ENCODE data around the gene COL4A2. TPM values are rescaled to one million over a fixed set of nuclear protein-coding genes. Genes with fewer than 3 reads are reported as not detected.

Gene COL4A2
- total and polyA plus RNA-seq, 2 donors (not counting 1 experiment from before 2014, with no cell fraction given) = 0.17 TPM; not detected in 1

GRCh38 chr13:110536006-110536693, 229.1 kb downstream of the COL4A2 start:
- peaks cover 18 to 20% of the 10 kb centered on the region in 2 donors for H3K4me1 ChIP-seq (ENCODE audit: control insufficient read depth in 2 of 2, insufficient read depth in 2 of 2, low read length in 2 of 2)
- Mint-ChIP-seq H3K9me3 (ENCODE audit: insufficient read depth) (no peaks in the 10 kb centered on the region), H3K27ac (peak overlapping the region; percentile 42), H3K4me1 (peaks cover 31% of the 10 kb centered on the region), H3K4me3 (peak overlapping the region; percentile 56), H3K27me3 (no peaks in the 10 kb centered on the region)
- H3K27me3 ChIP-seq (replicated peaks in 1 of 4; ENCODE audit: control extremely low read depth in 1 of 4, control insufficient read depth in 3 of 4, insufficient read depth in 4 of 4, low read length in 3 of 4) = no peaks in the 10 kb centered on the region
- H3K4me2 ChIP-seq (replicated peaks; ENCODE audit: low read depth, low read length, poor library complexity, severe bottlenecking) = peak overlapping the region; percentile 26
- intact Hi-C loops (cut with micrococcal nuclease) = no loop called here
- H3K4me3 ChIP-seq (ENCODE audit: control extremely low read depth in 1 of 5, extremely low read depth in 1 of 5, insufficient read depth in 1 of 5, low read depth in 2 of 5, low read length in 4 of 5) = no peak overlapping the region
- DNase-seq = peak; percentile 58
- no peak for TF ChIP-seq EZH2 (IDR thresholded peaks at IDR 0.05; ENCODE audit: borderline replicate concordance, insufficient read depth, low read depth, low read length, poor library complexity, severe bottlenecking)
- TF ChIP-seq, protein P1, sequence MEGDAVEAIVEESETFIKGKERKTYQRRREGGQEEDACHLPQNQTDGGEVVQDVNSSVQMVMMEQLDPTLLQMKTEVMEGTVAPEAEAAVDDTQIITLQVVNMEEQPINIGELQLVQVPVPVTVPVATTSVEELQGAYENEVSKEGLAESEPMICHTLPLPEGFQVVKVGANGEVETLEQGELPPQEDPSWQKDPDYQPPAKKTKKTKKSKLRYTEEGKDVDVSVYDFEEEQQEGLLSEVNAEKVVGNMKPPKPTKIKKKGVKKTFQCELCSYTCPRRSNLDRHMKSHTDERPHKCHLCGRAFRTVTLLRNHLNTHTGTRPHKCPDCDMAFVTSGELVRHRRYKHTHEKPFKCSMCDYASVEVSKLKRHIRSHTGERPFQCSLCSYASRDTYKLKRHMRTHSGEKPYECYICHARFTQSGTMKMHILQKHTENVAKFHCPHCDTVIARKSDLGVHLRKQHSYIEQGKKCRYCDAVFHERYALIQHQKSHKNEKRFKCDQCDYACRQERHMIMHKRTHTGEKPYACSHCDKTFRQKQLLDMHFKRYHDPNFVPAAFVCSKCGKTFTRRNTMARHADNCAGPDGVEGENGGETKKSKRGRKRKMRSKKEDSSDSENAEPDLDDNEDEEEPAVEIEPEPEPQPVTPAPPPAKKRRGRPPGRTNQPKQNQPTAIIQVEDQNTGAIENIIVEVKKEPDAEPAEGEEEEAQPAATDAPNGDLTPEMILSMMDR (IDR thresholded peaks at IDR 0.05) = no peak
- peak; percentile 43 for ATAC-seq (ENCODE audit: low read depth)
- H2AFZ ChIP-seq (ENCODE audit: insufficient read depth, low read depth, low read length, poor library complexity, severe bottlenecking) = no peak overlapping the region
- POLR2A ChIA-PET = interaction anchor here (0.6 kb wide), 2 partner anchors 26 to 580 kb away, joined by 11 to 12 read pairs; partner anchors contain the start of gene RAB20
- H3K79me2 ChIP-seq (ENCODE audit: control insufficient read depth, insufficient read depth, low read length) = no peaks in the 10 kb centered on the region
- WGBS (ENCODE audit: insufficient coverage) = 49% methylated on average over 11 of the region's 18 CpGs
- H3K27ac ChIP-seq (ENCODE audit: low read length in 2 of 2) = no peak overlapping the region
- no peaks in the 10 kb centered on the region for H3K36me3 ChIP-seq (replicated peaks in 1 of 2; ENCODE audit: control extremely low read depth in 1 of 2, control insufficient read depth in 1 of 2, extremely low read depth in 1 of 2, insufficient read depth in 2 of 2, low read length in 1 of 2)
- H3K9ac ChIP-seq (ENCODE audit: low read length) = no peak overlapping the region
- H3K9me3 ChIP-seq (ENCODE audit: control extremely low read depth in 1 of 3, control insufficient read depth in 2 of 3, insufficient read depth in 1 of 3, low read length in 2 of 3) = peaks cover 0 to 4% (median 0%) of the 10 kb centered on the region in 3 donors
- H4K20me1 ChIP-seq (ENCODE audit: control insufficient read depth, insufficient read depth, low read length, poor library complexity, severe bottlenecking) = no peaks in the 10 kb centered on the region
- CTCF ChIA-PET = interaction anchor here (1.2 kb wide), 1 partner anchor 34 kb away, joined by 3 read pairs; no protein-coding TSS in a partner anchor

- TF ChIP-seq, protein P1 (IDR thresholded peaks at IDR 0.05) = no peak
- no peak for TF ChIP-seq EZH2 (IDR thresholded peaks at IDR 0.05; ENCODE audit: borderline replicate concordance, insufficient read depth, low read depth, low read length, poor library complexity, severe bottlenecking)
- DNase-seq (no peak), ATAC-seq (ENCODE audit: low read depth) (no peak)
- Mint-ChIP-seq H3K9me3 (ENCODE audit: insufficient read depth) (no peaks in the 10 kb centered on the region), H3K4me1 (peaks cover 31% of the 10 kb centered on the region), H3K27ac (no peak overlapping the region), H3K27me3 (no peaks in the 10 kb centered on the region), H3K4me3 (no peak overlapping the region)
- Histone ChIP-seq H3K27ac (ENCODE audit: low read length in 2 of 2) (no peak overlapping the region), H3K79me2 (ENCODE audit: control insufficient read depth, insufficient read depth, low read length) (no peaks in the 10 kb centered on the region), H3K27me3 (replicated peaks in 1 of 4; ENCODE audit: control extremely low read depth in 1 of 4, control insufficient read depth in 3 of 4, insufficient read depth in 4 of 4, low read length in 3 of 4) (no peaks in the 10 kb centered on the region), H3K9me3 (ENCODE audit: control extremely low read depth in 1 of 3, control insufficient read depth in 2 of 3, insufficient read depth in 1 of 3, low read length in 2 of 3) (no peaks in the 10 kb centered on the region), H4K20me1 (ENCODE audit: control insufficient read depth, insufficient read depth, low read length, poor library complexity, severe bottlenecking) (no peaks in the 10 kb centered on the region), H3K4me2 (replicated peaks; ENCODE audit: low read depth, low read length, poor library complexity, severe bottlenecking) (peak overlapping the region; percentile 32), H3K36me3 (replicated peaks in 1 of 2; ENCODE audit: control extremely low read depth in 1 of 2, control insufficient read depth in 1 of 2, extremely low read depth in 1 of 2, insufficient read depth in 2 of 2, low read length in 1 of 2) (no peaks in the 10 kb centered on the region), H3K4me1 (ENCODE audit: control insufficient read depth in 2 of 2, insufficient read depth in 2 of 2, low read length in 2 of 2) (peaks cover 18 to 20% of the 10 kb centered on the region in 2 donors), H2AFZ (ENCODE audit: insufficient read depth, low read depth, low read length, poor library complexity, severe bottlenecking) (no peak overlapping the region), H3K4me3 (ENCODE audit: control extremely low read depth in 1 of 5, extremely low read depth in 1 of 5, insufficient read depth in 1 of 5, low read depth in 2 of 5, low read length in 4 of 5) (no peak overlapping the region), H3K9ac (ENCODE audit: low read length) (no peak overlapping the region)
- WGBS (ENCODE audit: insufficient coverage) = 13% methylated on average over 4 of the region's 5 CpGs
- CTCF ChIA-PET = interaction anchor here (2.6 kb wide), 1 partner anchor 83 kb away, joined by 8 read pairs; no protein-coding TSS in a partner anchor
- POLR2A ChIA-PET = interaction anchor here (0.7 kb wide), 2 partner anchors 20 to 337 kb away, joined by 4 read pairs; no protein-coding TSS in a partner anchor
- intact Hi-C loops (cut with micrococcal nuclease) = no loop called here
These were observed 231.5 kb downstream of the COL4A2 start for GRCh38 chr13:110538632-110539031.

Measured in B cell (primary cell).